Astrocyte (in vitro differentiated cells and primary cell): ENCODE results near the gene LPCAT4.

Source experiments
- EZH2 ChIP-seq: IDR thresholded peaks from 2 replicates; pipeline ENCODE4 v1.6.1; 2012; ENCODE audit warnings: mild to moderate bottlenecking, low read length, inconsistent platforms; ENCODE audit not compliant: insufficient read depth
- TF ChIP-seq, protein P1 (sequence below): IDR thresholded peaks from 2 replicates; pipeline ENCODE4 v1.5.1; 2011; ENCODE audit warnings: low read depth, mild to moderate bottlenecking, inconsistent platforms, low read length, moderate library complexity; ENCODE audit not compliant: insufficient read depth

DNA sequence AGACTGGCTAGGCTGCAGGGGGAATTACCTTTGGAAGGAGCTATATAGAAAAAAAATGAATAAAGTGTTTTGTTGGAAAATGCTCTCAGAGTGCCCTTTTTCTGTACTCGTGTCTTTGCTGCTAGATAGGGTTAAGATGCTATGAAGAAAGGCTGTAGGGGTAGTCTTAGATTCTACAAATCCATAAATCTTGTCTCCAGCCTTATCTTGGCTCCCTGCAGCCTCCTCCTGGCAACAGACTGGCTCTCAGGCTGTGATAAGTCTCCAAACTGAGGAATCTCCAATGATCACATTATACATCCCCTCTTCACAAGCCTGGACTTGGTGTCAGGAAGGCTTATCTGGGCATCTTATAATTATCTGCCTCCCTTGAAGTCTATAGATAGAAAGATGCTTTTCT, 9.3 kb downstream of the LPCAT4 start:
- TF ChIP-seq, protein P1, sequence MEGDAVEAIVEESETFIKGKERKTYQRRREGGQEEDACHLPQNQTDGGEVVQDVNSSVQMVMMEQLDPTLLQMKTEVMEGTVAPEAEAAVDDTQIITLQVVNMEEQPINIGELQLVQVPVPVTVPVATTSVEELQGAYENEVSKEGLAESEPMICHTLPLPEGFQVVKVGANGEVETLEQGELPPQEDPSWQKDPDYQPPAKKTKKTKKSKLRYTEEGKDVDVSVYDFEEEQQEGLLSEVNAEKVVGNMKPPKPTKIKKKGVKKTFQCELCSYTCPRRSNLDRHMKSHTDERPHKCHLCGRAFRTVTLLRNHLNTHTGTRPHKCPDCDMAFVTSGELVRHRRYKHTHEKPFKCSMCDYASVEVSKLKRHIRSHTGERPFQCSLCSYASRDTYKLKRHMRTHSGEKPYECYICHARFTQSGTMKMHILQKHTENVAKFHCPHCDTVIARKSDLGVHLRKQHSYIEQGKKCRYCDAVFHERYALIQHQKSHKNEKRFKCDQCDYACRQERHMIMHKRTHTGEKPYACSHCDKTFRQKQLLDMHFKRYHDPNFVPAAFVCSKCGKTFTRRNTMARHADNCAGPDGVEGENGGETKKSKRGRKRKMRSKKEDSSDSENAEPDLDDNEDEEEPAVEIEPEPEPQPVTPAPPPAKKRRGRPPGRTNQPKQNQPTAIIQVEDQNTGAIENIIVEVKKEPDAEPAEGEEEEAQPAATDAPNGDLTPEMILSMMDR, result no peak
- no peak for TF ChIP-seq EZH2
